ENCODE results near the gene KIF17.
"Not testable (repeated sequence)": the region's sequence is repeated elsewhere in the genome, so short reads cannot be mapped to it uniquely, and the experiment has no call there.

Gene KIF17

DNA sequence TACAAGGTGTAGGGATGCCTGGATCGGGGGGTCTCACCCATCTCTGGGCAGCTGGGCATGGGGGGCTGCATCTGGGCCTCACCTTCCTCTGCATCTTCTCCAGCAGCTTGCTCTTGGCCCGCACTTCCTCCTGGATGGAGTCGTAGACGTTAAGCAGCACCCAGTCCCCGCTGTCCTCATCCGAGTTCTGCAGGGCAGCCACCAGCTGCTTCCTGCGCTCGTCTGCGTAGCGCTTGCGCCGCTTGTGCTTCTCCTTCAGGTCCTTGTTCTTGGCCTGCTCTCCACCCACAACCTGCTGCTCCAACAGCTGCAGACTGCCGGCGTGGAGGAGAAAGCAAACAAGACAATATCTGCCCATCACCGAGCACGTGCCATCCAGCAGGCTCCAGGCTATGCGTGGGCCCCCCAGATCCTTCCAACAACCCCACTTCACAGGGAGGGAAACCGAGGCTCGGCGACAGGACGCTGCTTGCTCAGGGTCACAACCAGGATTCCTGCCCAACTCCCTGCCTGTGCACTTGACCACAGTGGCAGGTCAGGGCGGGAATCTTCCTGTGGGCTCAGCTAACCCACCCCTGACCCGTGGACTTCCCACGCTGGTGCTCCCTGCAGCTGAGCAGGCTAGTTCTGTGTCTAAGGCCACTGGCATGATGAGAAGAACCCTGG lies 35.1 kb downstream of the KIF17 start:
- TF ChIP-seq ZFX (IDR thresholded peaks at IDR 0.05), result no peak
- TF ChIP-seq, protein P1, sequence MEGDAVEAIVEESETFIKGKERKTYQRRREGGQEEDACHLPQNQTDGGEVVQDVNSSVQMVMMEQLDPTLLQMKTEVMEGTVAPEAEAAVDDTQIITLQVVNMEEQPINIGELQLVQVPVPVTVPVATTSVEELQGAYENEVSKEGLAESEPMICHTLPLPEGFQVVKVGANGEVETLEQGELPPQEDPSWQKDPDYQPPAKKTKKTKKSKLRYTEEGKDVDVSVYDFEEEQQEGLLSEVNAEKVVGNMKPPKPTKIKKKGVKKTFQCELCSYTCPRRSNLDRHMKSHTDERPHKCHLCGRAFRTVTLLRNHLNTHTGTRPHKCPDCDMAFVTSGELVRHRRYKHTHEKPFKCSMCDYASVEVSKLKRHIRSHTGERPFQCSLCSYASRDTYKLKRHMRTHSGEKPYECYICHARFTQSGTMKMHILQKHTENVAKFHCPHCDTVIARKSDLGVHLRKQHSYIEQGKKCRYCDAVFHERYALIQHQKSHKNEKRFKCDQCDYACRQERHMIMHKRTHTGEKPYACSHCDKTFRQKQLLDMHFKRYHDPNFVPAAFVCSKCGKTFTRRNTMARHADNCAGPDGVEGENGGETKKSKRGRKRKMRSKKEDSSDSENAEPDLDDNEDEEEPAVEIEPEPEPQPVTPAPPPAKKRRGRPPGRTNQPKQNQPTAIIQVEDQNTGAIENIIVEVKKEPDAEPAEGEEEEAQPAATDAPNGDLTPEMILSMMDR (conservative IDR thresholded peaks at IDR 0.05), result no peak

DNA sequence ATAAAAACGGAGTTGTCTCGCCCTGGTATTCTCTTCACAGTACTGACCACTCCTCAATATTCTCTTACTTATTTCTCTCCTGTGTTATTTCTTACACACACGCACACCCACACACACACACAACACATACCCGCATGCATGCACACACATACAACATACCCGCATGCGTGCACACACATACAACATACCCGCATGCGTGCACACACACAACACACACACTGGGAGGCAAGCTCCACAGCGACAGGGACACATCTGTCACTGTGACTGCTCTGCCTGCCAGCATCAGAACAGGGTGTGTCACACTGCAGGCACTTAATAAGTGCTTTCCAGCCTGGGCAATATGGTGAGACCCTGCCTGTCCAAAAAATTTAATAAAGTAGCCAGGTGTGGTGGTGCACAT lies 35.8 kb downstream of the KIF17 start:
- H3K27ac ChIP-seq, result no peak overlapping the region
- TF ChIP-seq, protein P1 (conservative IDR thresholded peaks at IDR 0.05), result no peak
- no peak for TF ChIP-seq ZFX (IDR thresholded peaks at IDR 0.05)

More for the DNA sequence above, 35.1 kb downstream of the KIF17 start:
- no peak overlapping the region for H3K27ac ChIP-seq

DNA sequence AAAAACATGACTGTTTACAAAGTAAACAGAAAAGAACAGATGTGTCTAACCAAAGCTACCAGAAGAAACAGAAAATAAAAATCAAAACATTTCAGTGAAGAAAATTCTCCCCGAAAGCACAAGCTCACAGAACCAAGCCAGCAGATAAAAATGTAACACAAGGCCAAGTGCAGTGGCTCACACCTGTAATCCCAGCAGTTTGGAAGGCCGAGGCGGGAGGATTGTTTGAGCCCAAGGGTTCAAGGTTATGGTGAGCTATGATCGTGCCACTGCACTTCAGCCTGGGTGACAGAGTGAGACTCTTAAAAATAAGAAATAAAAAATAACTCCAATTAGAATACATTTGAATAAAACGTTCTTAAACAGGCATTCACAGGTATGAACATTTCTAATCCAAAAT lies 37.5 kb downstream of the KIF17 start:
- no peak overlapping the region for H3K27ac ChIP-seq
- no peak for TF ChIP-seq ZFX (IDR thresholded peaks at IDR 0.05)
- TF ChIP-seq, protein P1 (conservative IDR thresholded peaks at IDR 0.05), result no peak

DNA sequence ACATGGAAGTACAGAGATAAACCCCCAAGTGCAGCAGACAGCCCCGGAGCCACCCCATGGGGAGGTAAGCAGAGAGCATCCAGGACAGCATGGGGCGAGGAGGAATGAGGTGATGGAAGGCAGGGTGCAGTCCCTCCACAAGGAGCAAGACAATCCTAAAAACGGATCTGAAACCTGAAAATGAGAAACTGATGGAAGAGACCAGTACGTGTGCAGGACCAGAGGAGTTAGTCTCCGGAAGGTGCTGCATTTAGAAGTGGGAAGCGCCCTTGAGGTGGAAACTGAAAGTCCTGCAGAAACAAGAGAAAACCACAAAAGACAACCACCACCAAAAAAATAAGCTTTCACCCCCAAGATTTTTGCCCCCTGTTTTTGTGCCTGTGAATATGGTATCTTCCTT lies 39.2 kb downstream of the KIF17 start:
- TF ChIP-seq, protein P1 (conservative IDR thresholded peaks at IDR 0.05), result no peak
- no peak for TF ChIP-seq ZFX (IDR thresholded peaks at IDR 0.05)
- H3K27ac ChIP-seq, result no peak overlapping the region

DNA sequence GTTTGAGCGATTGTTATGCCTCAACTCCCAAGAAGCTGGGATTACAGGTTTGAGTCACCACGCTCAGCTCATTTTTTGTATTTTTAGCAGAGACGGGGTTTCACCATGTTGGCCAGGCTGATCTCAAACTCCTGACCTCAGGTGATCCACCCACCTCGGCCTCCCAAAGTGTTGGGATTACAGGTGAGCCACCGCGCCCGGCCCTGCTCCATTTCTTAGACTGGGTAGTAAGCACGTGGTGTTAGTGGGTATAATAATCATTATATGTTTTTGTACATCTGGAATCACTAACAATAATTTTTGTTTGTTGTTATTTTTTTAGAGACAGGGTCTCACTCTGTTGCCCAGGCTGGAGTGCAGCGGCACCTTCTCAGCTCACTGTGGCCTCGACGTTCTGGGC lies 44.2 kb downstream of the KIF17 start:
- not testable (repeated sequence) for H3K27ac ChIP-seq

DNA sequence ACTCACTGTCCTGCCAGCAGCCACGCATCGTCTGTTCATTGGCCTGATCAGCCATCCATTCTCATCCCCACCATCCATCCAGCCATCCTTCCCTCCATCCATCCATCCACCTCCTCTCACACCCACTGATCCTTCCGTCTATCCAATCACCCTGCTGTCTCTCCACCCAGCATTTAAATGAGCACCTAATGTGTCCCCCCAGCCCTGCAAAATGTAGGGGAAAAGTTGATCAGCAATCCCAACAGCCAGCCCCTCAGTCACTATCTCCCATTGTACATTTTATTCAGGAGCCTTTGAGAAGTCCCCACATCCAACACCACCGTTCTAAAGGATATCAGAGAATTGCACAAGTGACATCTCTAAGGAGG lies 45.6 kb downstream of the KIF17 start:
- TF ChIP-seq ZFX (IDR thresholded peaks at IDR 0.05), result no peak
- TF ChIP-seq, protein P1 (conservative IDR thresholded peaks at IDR 0.05), result no peak
- H3K27ac ChIP-seq, result no peak overlapping the region

DNA sequence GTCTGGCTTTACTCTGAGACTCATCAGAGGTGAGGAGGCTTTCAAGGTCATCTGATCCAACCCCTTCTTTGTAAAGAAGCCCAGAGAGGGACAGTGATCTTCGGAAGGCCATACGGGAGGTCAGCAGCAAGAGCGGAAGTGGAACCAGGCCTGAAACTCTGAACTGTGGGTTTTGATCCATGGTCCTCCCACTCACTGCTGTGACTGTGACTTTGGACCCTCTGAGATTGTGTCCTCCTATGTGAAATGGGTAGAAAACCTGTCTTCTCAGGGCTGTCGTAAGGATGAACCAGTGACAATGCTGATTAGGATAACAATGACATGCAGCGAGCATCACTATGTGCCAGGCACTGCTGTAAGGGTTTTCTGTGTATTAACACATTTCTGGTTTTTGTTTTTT lies 46.9 kb downstream of the KIF17 start:
- H3K27ac ChIP-seq, result no peak overlapping the region
- TF ChIP-seq, protein P1 (conservative IDR thresholded peaks at IDR 0.05), result no peak
- no peak for TF ChIP-seq ZFX (IDR thresholded peaks at IDR 0.05)

DNA sequence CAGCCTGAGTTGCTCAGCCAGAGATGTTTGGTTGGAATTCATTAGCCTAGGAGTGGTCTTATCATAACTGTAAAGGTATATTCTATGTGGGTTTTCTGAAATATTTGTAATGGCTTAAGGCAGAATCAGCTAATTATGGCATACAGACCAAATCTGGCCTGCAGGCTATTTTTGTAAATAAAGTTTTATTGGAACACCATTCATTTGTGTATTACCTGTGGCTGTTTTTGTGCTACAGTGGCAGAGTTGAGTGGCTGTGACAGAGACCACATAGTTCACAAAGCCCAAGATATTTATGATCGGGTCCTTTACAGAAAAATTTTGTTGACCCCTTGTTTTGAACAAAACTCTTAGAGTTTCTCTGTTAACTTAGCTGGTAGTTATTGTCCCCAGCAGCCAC lies 49.2 kb downstream of the KIF17 start:
- TF ChIP-seq, protein P1 (conservative IDR thresholded peaks at IDR 0.05), result no peak
- no peak for TF ChIP-seq ZFX (IDR thresholded peaks at IDR 0.05)
- no peak overlapping the region for H3K27ac ChIP-seq
